ENCODE measurements around the gene PRMT7. TPM values are rescaled to one million over a fixed set of nuclear protein-coding genes. Genes with fewer than 3 reads are reported as not detected.

Gene PRMT7
- total and polyA plus RNA-seq, 9 donors: 27.8 to 43.4 (median 37.8) TPM

DNA sequence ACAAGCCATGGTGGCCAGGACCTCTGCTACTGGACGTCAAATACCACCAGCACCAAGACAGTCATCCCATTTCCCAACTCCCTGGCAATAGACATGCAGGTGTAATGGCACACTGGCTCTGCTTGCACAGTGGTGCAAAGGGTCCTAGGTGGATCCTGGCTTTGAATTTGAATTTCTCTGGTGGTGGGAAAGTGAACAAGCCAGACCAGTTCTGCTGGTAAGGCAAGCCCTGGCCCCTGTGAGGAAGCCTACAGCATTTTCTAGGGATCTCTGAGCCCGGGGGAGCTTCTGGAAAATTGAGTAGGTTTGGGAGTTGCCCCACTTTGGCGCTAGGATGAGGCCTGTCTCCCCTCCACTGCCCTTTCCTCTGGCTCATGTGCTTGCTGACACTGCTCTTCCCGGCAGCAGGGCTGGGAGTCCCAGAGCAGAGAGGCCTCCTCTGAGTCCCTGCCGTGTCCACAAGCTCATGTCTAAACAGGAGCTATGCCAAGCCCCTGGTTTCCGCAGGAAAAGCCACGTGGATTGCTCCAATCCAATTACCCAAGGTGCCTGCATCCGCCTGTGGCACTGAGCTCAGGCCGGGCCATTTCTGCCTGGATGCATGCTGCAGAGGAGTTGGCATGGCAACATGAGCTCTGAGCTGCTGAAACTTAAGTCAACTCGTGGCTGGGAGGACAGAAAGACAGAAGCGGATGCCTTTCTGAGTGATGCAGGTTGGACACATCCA, 67.0 kb downstream of the PRMT7 start:
- H3K9me3 ChIP-seq: no peaks in the 10 kb centered on the region
- no peak for DNase-seq
- no peak overlapping the region for H3K4me3 ChIP-seq
- no peak overlapping the region for H3K27ac ChIP-seq
- no peaks in the 10 kb centered on the region for H3K4me1 ChIP-seq (ENCODE audit: insufficient read depth)
- TF ChIP-seq, protein P1, sequence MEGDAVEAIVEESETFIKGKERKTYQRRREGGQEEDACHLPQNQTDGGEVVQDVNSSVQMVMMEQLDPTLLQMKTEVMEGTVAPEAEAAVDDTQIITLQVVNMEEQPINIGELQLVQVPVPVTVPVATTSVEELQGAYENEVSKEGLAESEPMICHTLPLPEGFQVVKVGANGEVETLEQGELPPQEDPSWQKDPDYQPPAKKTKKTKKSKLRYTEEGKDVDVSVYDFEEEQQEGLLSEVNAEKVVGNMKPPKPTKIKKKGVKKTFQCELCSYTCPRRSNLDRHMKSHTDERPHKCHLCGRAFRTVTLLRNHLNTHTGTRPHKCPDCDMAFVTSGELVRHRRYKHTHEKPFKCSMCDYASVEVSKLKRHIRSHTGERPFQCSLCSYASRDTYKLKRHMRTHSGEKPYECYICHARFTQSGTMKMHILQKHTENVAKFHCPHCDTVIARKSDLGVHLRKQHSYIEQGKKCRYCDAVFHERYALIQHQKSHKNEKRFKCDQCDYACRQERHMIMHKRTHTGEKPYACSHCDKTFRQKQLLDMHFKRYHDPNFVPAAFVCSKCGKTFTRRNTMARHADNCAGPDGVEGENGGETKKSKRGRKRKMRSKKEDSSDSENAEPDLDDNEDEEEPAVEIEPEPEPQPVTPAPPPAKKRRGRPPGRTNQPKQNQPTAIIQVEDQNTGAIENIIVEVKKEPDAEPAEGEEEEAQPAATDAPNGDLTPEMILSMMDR (IDR thresholded peaks at IDR 0.05): no peak
- TF ChIP-seq POLR2A (IDR thresholded peaks at IDR 0.05) (no peak), EP300 (IDR thresholded peaks at IDR 0.05) (no peak)
- intact Hi-C loops (cut with DNase I): no loop called here
- no peaks in the 10 kb centered on the region for H3K36me3 ChIP-seq
- 65 to 66% (median 66%) methylated on average over 11 of the region's 11 CpGs for WGBS, 3 donors
- no peaks in the 10 kb centered on the region for H3K27me3 ChIP-seq

DNA sequence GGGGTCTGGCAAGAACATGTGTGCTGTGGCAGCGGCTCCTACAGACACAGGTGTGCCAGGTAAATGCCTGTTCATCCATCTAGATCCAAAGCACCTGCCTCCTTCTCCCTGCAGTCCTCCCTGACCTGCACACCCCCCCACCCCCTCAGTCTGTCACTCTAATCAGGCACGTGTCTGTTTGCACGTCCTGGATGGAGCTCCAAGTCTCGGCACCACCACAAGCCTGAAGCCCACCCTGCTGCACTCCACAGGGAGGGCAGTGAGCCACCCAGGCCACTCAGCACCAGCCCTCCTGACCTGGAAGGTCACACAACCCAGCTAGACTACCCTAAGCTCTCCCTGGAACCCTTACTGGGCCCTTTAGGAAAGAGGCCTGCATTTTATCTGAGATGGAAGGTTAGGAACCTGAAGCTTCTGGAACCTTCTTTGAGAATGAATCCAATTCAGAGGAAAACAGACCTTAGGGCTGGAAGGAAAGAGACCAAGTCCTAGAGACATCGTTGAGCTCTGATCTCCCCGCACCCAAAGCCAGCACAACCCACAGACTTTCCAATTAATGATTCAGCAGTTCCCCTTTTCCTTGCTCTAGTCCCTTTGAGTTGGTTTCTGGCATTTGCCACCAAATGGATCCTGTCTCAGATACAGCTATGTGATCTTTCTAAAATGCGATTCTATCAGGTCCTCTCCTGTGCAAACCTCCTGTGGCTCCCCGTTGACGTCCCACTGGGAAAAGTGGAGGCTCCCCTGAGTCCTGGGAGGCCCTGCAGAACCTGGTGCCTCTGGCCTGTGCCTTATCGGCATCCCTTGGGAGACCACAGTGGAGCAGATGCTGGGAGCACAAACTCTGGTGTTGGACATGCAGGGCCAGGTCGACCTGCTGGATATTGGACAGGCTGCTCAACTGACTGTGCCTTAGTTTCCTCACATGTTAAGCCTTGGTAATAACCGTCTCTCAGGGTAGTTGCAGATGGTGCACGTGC, 67.9 kb downstream of the PRMT7 start:
- TF ChIP-seq EP300 (IDR thresholded peaks at IDR 0.05): no peak
- TF ChIP-seq, protein P1 (IDR thresholded peaks at IDR 0.05): no peak
- TF ChIP-seq POLR2A (IDR thresholded peaks at IDR 0.05): no peak
- Histone ChIP-seq H3K27ac (no peak overlapping the region), H3K9me3 (no peaks in the 10 kb centered on the region), H3K4me3 (no peak overlapping the region), H3K27me3 (no peaks in the 10 kb centered on the region), H3K4me1 (ENCODE audit: insufficient read depth) (no peaks in the 10 kb centered on the region), H3K36me3 (no peaks in the 10 kb centered on the region)
- WGBS, 3 donors: 82 to 91% (median 84%) methylated on average over 13 of the region's 13 CpGs
- intact Hi-C loops (cut with DNase I): loop anchor here in 1 of 4 donors (1.0 kb wide), 1 partner anchor 22 kb away; no protein-coding TSS in a partner anchor
- DNase-seq: no peak

DNA sequence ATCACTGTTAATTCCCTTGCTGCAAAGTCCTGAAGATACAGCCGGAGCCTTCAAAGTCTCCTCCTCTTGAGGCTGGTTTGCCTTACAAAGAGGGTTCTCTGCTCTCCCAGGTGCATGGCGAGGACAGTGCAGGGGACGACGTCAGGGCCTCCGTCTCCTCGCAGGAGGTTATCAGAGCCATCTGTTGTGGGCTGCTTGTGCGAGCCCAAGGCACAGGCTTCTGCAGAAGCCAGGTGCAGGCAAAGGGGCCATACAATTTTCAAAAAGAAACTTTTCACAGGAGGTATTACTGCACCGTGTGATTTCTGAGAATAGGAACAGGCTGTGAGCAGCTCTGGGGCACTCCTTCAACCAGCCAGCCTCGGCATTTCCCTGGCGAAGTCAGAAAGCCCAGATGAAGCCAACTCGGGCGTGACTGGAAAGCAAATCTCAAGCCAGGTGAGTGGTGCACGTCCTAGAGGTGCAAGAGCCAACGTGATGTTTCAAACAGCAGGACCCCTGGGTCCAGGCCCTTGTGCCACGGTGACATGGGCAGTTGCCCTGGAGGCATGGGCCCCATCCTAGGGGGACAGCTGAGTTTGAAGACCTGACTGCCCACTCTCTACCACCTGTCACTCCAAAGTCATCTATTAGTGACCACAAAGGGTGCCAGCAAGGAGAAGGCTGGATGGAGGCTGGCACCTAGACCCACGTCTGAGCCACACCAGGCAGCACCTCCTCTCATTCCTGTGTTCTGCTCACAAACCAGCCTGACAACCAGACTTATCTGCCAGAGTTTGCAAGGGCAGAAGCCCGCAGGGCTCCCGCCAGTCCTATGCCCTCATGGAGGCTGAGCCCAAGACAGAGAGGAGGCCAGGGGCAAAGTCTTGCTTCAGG, 68.9 kb downstream of the PRMT7 start:
- TF ChIP-seq, protein P1 (IDR thresholded peaks at IDR 0.05): no peak
- no peak for TF ChIP-seq POLR2A (IDR thresholded peaks at IDR 0.05)
- no peak for TF ChIP-seq EP300 (IDR thresholded peaks at IDR 0.05)
- DNase-seq: no peak
- H3K27ac ChIP-seq: no peak overlapping the region
- no peaks in the 10 kb centered on the region for H3K4me1 ChIP-seq (ENCODE audit: insufficient read depth)
- H3K36me3 ChIP-seq: no peaks in the 10 kb centered on the region
- WGBS, 3 donors: 81 to 85% (median 85%) methylated on average over 18 of the region's 18 CpGs
- no peaks in the 10 kb centered on the region for H3K9me3 ChIP-seq
- no peaks in the 10 kb centered on the region for H3K27me3 ChIP-seq
- intact Hi-C loops (cut with DNase I): loop anchor here in 1 of 4 donors (1.0 kb wide), 1 partner anchor 23 kb away; no protein-coding TSS in a partner anchor
- H3K4me3 ChIP-seq: no peak overlapping the region

DNA sequence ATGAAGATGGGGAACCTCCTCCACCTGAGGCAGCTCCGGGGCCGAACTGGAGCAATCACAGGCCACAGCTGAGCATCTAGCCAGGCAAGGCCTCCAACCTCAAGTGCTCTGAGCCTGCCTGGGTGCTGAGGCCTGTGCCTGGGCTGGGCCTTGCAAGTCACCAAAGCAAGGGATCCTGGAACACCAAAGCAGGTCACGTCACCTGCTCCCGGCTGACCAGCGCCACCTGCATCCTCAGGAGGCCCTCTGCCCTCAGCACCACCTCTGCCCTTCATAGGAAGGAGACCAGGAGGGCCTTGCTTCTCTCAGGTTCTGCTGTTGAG, 69.5 kb downstream of the PRMT7 start:
- 86 to 91% (median 90%) methylated on average over 5 of the region's 5 CpGs for WGBS, 3 donors
- TF ChIP-seq POLR2A (IDR thresholded peaks at IDR 0.05) (no peak), EP300 (IDR thresholded peaks at IDR 0.05) (no peak)
- TF ChIP-seq, protein P1 (IDR thresholded peaks at IDR 0.05): no peak
- H3K27me3 ChIP-seq: no peaks in the 10 kb centered on the region
- H3K4me1 ChIP-seq (ENCODE audit: insufficient read depth): no peaks in the 10 kb centered on the region
- H3K27ac ChIP-seq: no peak overlapping the region
- H3K9me3 ChIP-seq: no peaks in the 10 kb centered on the region
- intact Hi-C loops (cut with DNase I): no loop called here
- no peak for DNase-seq
- H3K4me3 ChIP-seq: no peak overlapping the region
- no peaks in the 10 kb centered on the region for H3K36me3 ChIP-seq

All from ovary (tissue), 9 donors.